Fibroblast of skin of left quadriceps (primary cell): Measurements from ENCODE around the gene ADARB2.

ENCODE experiments used
- DNase-seq, 2 experiments: peaks; one replicate each; pipeline ENCODE4 v3.0.0-alpha.2; 2013; ENCODE audit warnings: low read depth in 2 of 2

Gene ADARB2

GRCh38 chr10:1736144-1736971 lies 967 bp downstream of the ADARB2 start:
- no peak for DNase-seq

GRCh38 chr10:1735562-1735961 lies 1.8 kb downstream of the ADARB2 start:
- no peak for DNase-seq

GRCh38 chr10:1734288-1734687 lies 3.0 kb downstream of the ADARB2 start:
- DNase-seq: no peak

- no peak for DNase-seq
These were observed 3.6 kb downstream of the ADARB2 start for GRCh38 chr10:1733720-1734119.

- DNase-seq: no peak
These were observed 4.7 kb downstream of the ADARB2 start for GRCh38 chr10:1732564-1732996.

- no peak for DNase-seq
These were observed 5.7 kb downstream of the ADARB2 start for GRCh38 chr10:1731592-1731991.

GRCh38 chr10:1729751-1730150 lies 7.6 kb downstream of the ADARB2 start:
- no peak for DNase-seq

GRCh38 chr10:1726861-1727260 lies 10.5 kb downstream of the ADARB2 start:
- DNase-seq: no peak

- no peak for DNase-seq
These were observed 12.3 kb downstream of the ADARB2 start for GRCh38 chr10:1724921-1725488.

GRCh38 chr10:1716839-1717238 lies 20.5 kb downstream of the ADARB2 start:
- no peak for DNase-seq

GRCh38 chr10:1715821-1716220 lies 21.5 kb downstream of the ADARB2 start:
- no peak for DNase-seq

- no peak for DNase-seq
These were observed 24.2 kb downstream of the ADARB2 start for GRCh38 chr10:1712944-1713671.

- DNase-seq: no peak
These were observed 25.0 kb downstream of the ADARB2 start for GRCh38 chr10:1712314-1712713.

- DNase-seq: no peak
These were observed 28.2 kb downstream of the ADARB2 start for GRCh38 chr10:1709161-1709560.

- DNase-seq: no peak
These were observed 28.6 kb downstream of the ADARB2 start for GRCh38 chr10:1708746-1709145.

GRCh38 chr10:1706711-1707110 lies 30.6 kb downstream of the ADARB2 start:
- no peak for DNase-seq

GRCh38 chr10:1706256-1706655 lies 31.1 kb downstream of the ADARB2 start:
- DNase-seq: no peak

- DNase-seq: no peak
These were observed 39.1 kb downstream of the ADARB2 start for GRCh38 chr10:1698185-1698584.

- no peak for DNase-seq
These were observed 41.2 kb downstream of the ADARB2 start for GRCh38 chr10:1696106-1696505.

- no peak for DNase-seq
These were observed 47.2 kb downstream of the ADARB2 start for GRCh38 chr10:1690086-1690485.

- no peak for DNase-seq
These were observed 48.8 kb downstream of the ADARB2 start for GRCh38 chr10:1688531-1688930.

- no peak for DNase-seq
These were observed 49.6 kb downstream of the ADARB2 start for GRCh38 chr10:1687623-1688150.

- no peak for DNase-seq
These were observed 50.1 kb downstream of the ADARB2 start for GRCh38 chr10:1687190-1687589.
